Aorta (tissue), 5 donors: ENCODE results near the gene ADSS2. TPM values are rescaled to one million over a fixed set of nuclear protein-coding genes. Genes with fewer than 3 reads are reported as not detected.

Experiments
- ATAC-seq: fragments of 200-7000 bp; cut with Tn5 transposase; one replicate; pipeline ENCODE4 v1.9.1; 2022; ENCODE audit warnings: moderate library complexity; ENCODE audit not compliant: low FRiP score
- DNase-seq, 2 donors: peaks; one replicate each; pipeline ENCODE4 v3.0.0-alpha.2; 2020
- H3K27ac ChIP-seq, 2 donors: one replicate each; pipeline ENCODE4 v1.5.1; 2013; ENCODE audit warnings: low read length in 2 of 2, mild to moderate bottlenecking in 2 of 2, moderate library complexity in 2 of 2, control low read depth in 1 of 2, inconsistent platforms in 1 of 2, low read depth in 1 of 2
- H3K27me3 ChIP-seq, 2 donors: one replicate each; pipeline ENCODE4 v1.6.1; 2013; ENCODE audit warnings: control low read depth in 1 of 2, low read length in 1 of 2, mild to moderate bottlenecking in 1 of 2, moderate library complexity in 1 of 2; ENCODE audit not compliant: insufficient read depth in 2 of 2, control insufficient read depth in 1 of 2
- H3K36me3 ChIP-seq, 2 donors: one replicate each; pipeline ENCODE4 v1.6.1; 2013; ENCODE audit warnings: control low read depth in 1 of 2, low read length in 1 of 2, mild to moderate bottlenecking in 1 of 2; ENCODE audit not compliant: insufficient read depth in 2 of 2, control insufficient read depth in 1 of 2
- H3K4me1 ChIP-seq, 2 donors: one replicate each; pipeline ENCODE4 v1.6.1; 2013; ENCODE audit warnings: low read length in 2 of 2, control low read depth in 1 of 2, mild to moderate bottlenecking in 1 of 2, moderate library complexity in 1 of 2; ENCODE audit not compliant: insufficient read depth in 2 of 2, control insufficient read depth in 1 of 2
- H3K4me3 ChIP-seq, 2 donors: one replicate each; pipeline ENCODE4 v1.5.1; 2013; ENCODE audit warnings: low read length in 2 of 2, control low read depth in 1 of 2, mild to moderate bottlenecking in 1 of 2
- H3K9me3 ChIP-seq: one replicate; pipeline ENCODE4 v1.6.1; 2013; ENCODE audit warnings: mild to moderate bottlenecking, low read length; ENCODE audit not compliant: control insufficient read depth
- WGBS, 2 donors: extraction: QIAGEN DNeasy Blood & Tissue Kit; methylation state at CpG; one replicate each; pipeline ENCODE4 v1.1.7; 2013; 5-methylcytosine and 5-hydroxymethylcytosine counted together
- intact Hi-C, 2 donors: fragments of 100-400 bp; cut with DNase I; formaldehyde crosslinking; loops; one replicate each; pipeline versions ENCODE4 v1.14.2 to v1.15.0; 2022
- polyA plus RNA-seq, 2 donors: library from polyadenylated mRNA; stranded (reverse); fragments of 200-250 nt; gene quantifications; one replicate each; pipeline ENCODE4 v1.2.3, GENCODE V29; 2013
- total RNA-seq, 2 donors: library from RNA; stranded (reverse); fragmentation: NEBNext Ultra II Directional; extraction: Animal tissue kit (Norgen Biotek cat#: 25700); gene quantifications; one replicate each; pipeline ENCODE4 v1.2.1, GENCODE V29; 2021
- donor health status: healthy with polysubstance abuse.
- donor health status: Bipolar disorder and iron deficiency.
- donor health status: DM: no; HTN: no; CAD: no.
- donor health status: DM: no; HTN: no; CAD: no.
- donor health status: DM: yes; HTN: yes; CAD: no.

Gene ADSS2
- total and polyA plus RNA-seq, 4 donors: 22.7 to 44.2 (median 33.5) TPM

GRCh38 chr1:244461245-244462071 lies 9.7 kb upstream of the ADSS2 start, which contains the start of gene CATSPERE:
Gene CATSPERE (plus strand): TSS chr1:244461273. CDS start chr1:244461430, 157 bp downstream.
- 14 to 17% methylated on average over 47 to 61 of the region's 61 CpGs for WGBS, 2 donors
- H3K27me3 ChIP-seq: no peaks in the 10 kb centered on the region
- DNase-seq: peak; percentile 95
- intact Hi-C loops: no loop called here
- no peaks in the 10 kb centered on the region for H3K36me3 ChIP-seq
- no peaks in the 10 kb centered on the region for H3K9me3 ChIP-seq
- peak; percentile 97 for ATAC-seq
- no peaks in the 10 kb centered on the region for H3K4me1 ChIP-seq
- H3K27ac ChIP-seq: peak within 1 kb of the TSS; percentile 20 to 58
- peak within 1 kb of the TSS; percentile 14 to 36 for H3K4me3 ChIP-seq

GRCh38 chr1:244460197-244460596 lies 8.5 kb upstream of the ADSS2 start:
- H3K27me3 ChIP-seq: no peaks in the 10 kb centered on the region
- H3K4me1 ChIP-seq: no peaks in the 10 kb centered on the region
- DNase-seq: no peak
- H3K27ac ChIP-seq: no peak overlapping the region
- 96 to 100% methylated on average over 4 of the region's 4 CpGs for WGBS, 2 donors
- intact Hi-C loops: no loop called here
- H3K4me3 ChIP-seq: no peak overlapping the region
- ATAC-seq: no peak
- H3K36me3 ChIP-seq: no peaks in the 10 kb centered on the region
- no peaks in the 10 kb centered on the region for H3K9me3 ChIP-seq

- no peak overlapping the region for H3K4me3 ChIP-seq
- no peaks in the 10 kb centered on the region for H3K27me3 ChIP-seq
- ATAC-seq: no peak
- intact Hi-C loops: loop anchor here in 1 of 2 donors (10.0 kb wide), 1 partner anchor 406 kb away; the partner anchor contains the start of gene HNRNPU
- H3K9me3 ChIP-seq: no peaks in the 10 kb centered on the region
- 98 to 99% methylated on average over 4 of the region's 4 CpGs for WGBS, 2 donors
- no peak for DNase-seq
- no peaks in the 10 kb centered on the region for H3K36me3 ChIP-seq
- no peaks in the 10 kb centered on the region for H3K4me1 ChIP-seq
- no peak overlapping the region for H3K27ac ChIP-seq
Measured at GRCh38 chr1:244458781-244459180, 7.1 kb upstream of the ADSS2 start.

GRCh38 chr1:244456586-244456985 lies 4.9 kb upstream of the ADSS2 start:
- Histone ChIP-seq H3K27me3 (no peaks in the 10 kb centered on the region), H3K27ac (no peak overlapping the region), H3K36me3 (no peaks in the 10 kb centered on the region), H3K4me3 (no peak overlapping the region), H3K9me3 (no peaks in the 10 kb centered on the region), H3K4me1 (no peaks in the 10 kb centered on the region)
- intact Hi-C loops: loop anchor here in 1 of 2 donors (10.0 kb wide), 1 partner anchor 408 kb away; the partner anchor contains the start of gene HNRNPU
- DNase-seq (no peak), ATAC-seq (no peak)
- 92 to 95% methylated on average over 1 of the region's 1 CpG for WGBS, 2 donors

GRCh38 chr1:244454412-244454811 lies 2.7 kb upstream of the ADSS2 start:
- intact Hi-C loops: loop anchor here (5.0 to 10.0 kb wide), 4 partner anchors 127 to 410 kb away; partner anchors contain the start of genes DESI2 (in 1 of the 2) and HNRNPU (in 1 of the 2)
- no peaks in the 10 kb centered on the region for H3K27me3 ChIP-seq
- no peak overlapping the region for H3K4me3 ChIP-seq
- H3K4me1 ChIP-seq: peaks cover 0 to 3% of the 10 kb centered on the region in 2 donors
- H3K9me3 ChIP-seq: no peaks in the 10 kb centered on the region
- H3K36me3 ChIP-seq: peaks cover 0 to 1% of the 10 kb centered on the region in 2 donors
- ATAC-seq (no peak), DNase-seq (no peak)
- WGBS, 2 donors: 77 to 79% methylated on average over 6 of the region's 6 CpGs
- no peak overlapping the region for H3K27ac ChIP-seq

GRCh38 chr1:244451951-244452795 lies 464 bp upstream of the ADSS2 start:
- peak; percentile 100 for DNase-seq
- Histone ChIP-seq H3K36me3 (peaks cover 0 to 1% of the 10 kb centered on the region in 2 donors), H3K4me3 (peak overlapping the region in 1 of 2 donors; percentile 40), H3K4me1 (peaks cover 5% of the 10 kb centered on the region in 2 donors), H3K27ac (no peak overlapping the region), H3K9me3 (no peaks in the 10 kb centered on the region), H3K27me3 (no peaks in the 10 kb centered on the region)
- peak; percentile 100 for ATAC-seq
- intact Hi-C loops: loop anchor here (5.0 to 10.0 kb wide), 4 partner anchors 125 to 413 kb away; partner anchors contain the start of genes DESI2 (in 1 of the 2) and HNRNPU (in 1 of the 2)
- WGBS, 2 donors: 6 to 8% methylated on average over 41 to 47 of the region's 47 CpGs

GRCh38 chr1:244450597-244451538 lies 841 bp downstream of the ADSS2 start:
- 1% methylated on average over 35 to 41 of the region's 41 CpGs for WGBS, 2 donors
- Histone ChIP-seq H3K4me3 (peak overlapping the region; percentile 61 to 94), H3K9me3 (no peaks in the 10 kb centered on the region), H3K36me3 (peaks cover 0 to 1% of the 10 kb centered on the region in 2 donors), H3K27ac (peak overlapping the region; percentile 85 to 93), H3K4me1 (peaks cover 5 to 6% of the 10 kb centered on the region in 2 donors), H3K27me3 (no peaks in the 10 kb centered on the region)
- DNase-seq (peak; percentile 68 to 89), ATAC-seq (peak; percentile 58)
- intact Hi-C loops: loop anchor here (5.0 to 10.0 kb wide), 4 partner anchors 124 to 414 kb away; partner anchors contain the start of genes DESI2 (in 1 of the 2) and HNRNPU (in 1 of the 2)
